Measurements from ENCODE around the gene NCAPD3.

Gene NCAPD3

DNA sequence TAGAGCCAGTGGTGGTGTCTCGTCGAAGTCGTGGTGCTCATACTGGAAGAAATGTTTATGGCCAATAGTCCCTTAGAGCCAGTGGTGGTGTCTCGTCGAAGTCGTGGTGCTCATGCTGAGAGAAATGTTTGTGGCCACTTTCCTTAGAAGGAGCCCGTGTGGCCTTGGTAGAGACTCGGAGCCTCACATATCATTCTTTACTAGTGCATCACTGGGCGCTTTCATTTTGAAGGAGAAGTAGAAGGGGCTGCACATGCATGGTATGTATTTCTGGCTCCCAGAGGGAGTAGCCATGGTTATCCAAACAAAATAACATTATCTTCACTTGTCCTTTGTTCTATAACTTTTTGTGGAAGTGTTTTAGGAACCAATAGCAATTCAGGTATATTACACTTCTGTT is 85.4 kb downstream of the NCAPD3 start:
- TF ChIP-seq, protein P1, sequence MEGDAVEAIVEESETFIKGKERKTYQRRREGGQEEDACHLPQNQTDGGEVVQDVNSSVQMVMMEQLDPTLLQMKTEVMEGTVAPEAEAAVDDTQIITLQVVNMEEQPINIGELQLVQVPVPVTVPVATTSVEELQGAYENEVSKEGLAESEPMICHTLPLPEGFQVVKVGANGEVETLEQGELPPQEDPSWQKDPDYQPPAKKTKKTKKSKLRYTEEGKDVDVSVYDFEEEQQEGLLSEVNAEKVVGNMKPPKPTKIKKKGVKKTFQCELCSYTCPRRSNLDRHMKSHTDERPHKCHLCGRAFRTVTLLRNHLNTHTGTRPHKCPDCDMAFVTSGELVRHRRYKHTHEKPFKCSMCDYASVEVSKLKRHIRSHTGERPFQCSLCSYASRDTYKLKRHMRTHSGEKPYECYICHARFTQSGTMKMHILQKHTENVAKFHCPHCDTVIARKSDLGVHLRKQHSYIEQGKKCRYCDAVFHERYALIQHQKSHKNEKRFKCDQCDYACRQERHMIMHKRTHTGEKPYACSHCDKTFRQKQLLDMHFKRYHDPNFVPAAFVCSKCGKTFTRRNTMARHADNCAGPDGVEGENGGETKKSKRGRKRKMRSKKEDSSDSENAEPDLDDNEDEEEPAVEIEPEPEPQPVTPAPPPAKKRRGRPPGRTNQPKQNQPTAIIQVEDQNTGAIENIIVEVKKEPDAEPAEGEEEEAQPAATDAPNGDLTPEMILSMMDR (IDR thresholded peaks at IDR 0.05; ENCODE audit: control extremely low read depth, extremely low read depth, low read depth, missing control alignments): no peak
- ChIA-PET CTCF (interaction anchor here (0.9 to 1.3 kb wide), 3 partner anchors 23 to 99 kb away, joined by 3 to 6 read pairs (median 3); no protein-coding TSS in a partner anchor), POLR2A (no interaction called here)
- DNase-seq (ENCODE audit: extremely low spot score): no peak

DNA sequence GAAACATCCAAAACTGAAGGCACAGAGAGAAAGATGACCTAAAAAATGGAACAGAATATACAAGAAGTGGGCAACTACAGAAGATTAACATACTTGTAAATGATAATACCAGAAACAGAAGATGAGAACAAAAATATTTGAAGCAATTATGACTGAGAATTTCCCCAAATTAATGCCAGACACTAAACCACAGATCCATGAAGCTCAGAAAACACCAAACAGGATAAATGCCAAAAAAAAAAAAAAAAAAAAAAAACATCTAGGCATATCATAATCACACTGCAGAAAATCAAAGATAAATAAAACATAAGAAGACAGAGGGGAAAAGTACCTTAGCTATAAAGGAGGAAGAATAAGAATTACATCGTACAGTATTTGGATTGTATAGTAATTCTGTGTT is 89.6 kb downstream of the NCAPD3 start:
- TF ChIP-seq, protein P1 (IDR thresholded peaks at IDR 0.05; ENCODE audit: control extremely low read depth, extremely low read depth, low read depth, missing control alignments): no peak
- CTCF ChIA-PET: interaction anchor here (0.9 to 3.7 kb wide), 2 partner anchors 84 to 206 kb away, joined by 3 to 12 read pairs; no protein-coding TSS in a partner anchor
- POLR2A ChIA-PET: no interaction called here
- no peak for DNase-seq (ENCODE audit: extremely low spot score)

DNA sequence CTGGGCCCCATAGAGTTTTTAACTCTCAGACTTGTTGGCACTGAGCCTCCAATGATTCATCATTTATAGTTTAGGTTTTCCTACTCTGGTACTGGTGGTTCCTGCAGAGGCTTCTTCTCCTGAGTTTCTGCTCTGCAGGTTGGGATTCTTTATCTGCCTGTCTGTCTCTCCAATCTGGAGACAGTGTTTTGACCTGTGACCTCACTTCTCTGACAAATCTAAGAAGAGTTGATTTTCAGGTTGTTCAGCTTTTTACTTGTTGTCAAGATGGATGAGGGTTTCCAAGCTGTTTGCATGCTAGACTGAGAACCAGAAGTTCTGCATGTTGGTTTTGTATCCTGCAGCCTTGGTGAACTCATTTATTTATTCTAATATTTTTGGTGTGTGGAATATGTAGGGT is 91.0 kb downstream of the NCAPD3 start:
- POLR2A ChIA-PET: no interaction called here

DNA sequence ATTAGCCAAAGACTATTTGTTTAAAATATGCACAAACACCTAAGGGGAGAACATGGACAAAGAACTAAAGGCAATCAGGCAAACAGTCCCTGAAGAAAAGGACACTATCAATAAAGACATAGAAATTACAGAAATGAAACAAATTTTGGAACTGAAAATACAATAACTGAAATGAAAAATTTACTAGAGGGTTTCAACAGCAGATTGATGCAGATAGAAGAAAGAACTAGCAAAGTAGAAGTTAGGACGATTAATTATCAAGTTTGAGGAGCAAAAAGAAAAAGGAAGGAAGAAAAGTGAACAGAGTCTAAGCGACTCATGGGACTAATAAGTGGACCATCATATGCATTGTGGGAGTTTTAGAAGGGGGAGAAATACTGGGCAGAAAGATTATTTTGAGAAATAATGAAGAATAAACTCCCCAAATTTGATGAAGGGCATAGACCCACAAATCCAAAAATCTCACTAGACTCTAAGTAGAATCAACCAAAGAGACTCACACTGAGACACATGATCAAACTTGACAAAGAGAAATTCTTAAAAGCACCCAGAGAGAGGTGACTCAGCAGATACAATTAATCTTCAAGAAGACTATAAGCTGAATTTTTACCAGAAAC is 92.0 kb downstream of the NCAPD3 start:
- TF ChIP-seq, protein P1 (IDR thresholded peaks at IDR 0.05; ENCODE audit: control extremely low read depth, extremely low read depth, low read depth, missing control alignments): no peak
- ChIA-PET POLR2A (no interaction called here), CTCF (no interaction called here)
- DNase-seq (ENCODE audit: extremely low spot score): no peak

More for the DNA sequence above, 91.0 kb downstream of the NCAPD3 start:
- no peak for DNase-seq (ENCODE audit: extremely low spot score)
- TF ChIP-seq, protein P1 (IDR thresholded peaks at IDR 0.05; ENCODE audit: control extremely low read depth, extremely low read depth, low read depth, missing control alignments): no peak
- CTCF ChIA-PET: no interaction called here

DNA sequence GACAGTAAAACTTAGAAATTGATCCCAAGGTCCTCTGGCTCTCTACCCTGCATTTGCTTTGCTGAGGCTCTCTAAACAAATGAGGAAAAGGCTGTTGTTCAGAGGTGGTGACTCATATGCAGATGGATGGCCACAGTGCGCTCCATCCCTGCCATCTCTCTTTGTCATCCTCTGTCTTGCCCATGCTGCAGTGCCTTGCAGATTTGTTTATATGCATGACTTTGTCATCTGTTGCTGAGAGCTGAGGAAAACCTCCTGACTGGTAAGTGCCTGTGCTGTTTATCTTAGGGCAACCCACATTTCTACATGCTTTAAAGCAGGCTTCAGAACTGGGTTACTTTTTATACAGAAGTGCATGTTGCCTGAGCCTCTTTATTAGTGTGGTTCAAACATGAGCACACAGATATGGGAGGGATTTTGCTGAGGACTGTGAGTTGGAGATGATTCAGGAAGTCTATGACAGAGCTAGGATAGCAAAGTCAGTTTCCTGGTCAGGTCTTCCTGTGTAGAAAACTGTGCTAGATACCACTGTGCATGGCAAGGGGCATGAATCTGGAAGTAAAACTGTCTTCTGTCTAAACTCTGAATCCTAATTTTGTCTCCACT is 97.4 kb downstream of the NCAPD3 start:
- ChIA-PET CTCF (interaction anchor here (1.6 kb wide), 1 partner anchor 10 kb away, joined by 3 read pairs; no protein-coding TSS in a partner anchor), POLR2A (no interaction called here)
- DNase-seq (ENCODE audit: extremely low spot score): no peak
- TF ChIP-seq, protein P1 (IDR thresholded peaks at IDR 0.05; ENCODE audit: control extremely low read depth, extremely low read depth, low read depth, missing control alignments): no peak

DNA sequence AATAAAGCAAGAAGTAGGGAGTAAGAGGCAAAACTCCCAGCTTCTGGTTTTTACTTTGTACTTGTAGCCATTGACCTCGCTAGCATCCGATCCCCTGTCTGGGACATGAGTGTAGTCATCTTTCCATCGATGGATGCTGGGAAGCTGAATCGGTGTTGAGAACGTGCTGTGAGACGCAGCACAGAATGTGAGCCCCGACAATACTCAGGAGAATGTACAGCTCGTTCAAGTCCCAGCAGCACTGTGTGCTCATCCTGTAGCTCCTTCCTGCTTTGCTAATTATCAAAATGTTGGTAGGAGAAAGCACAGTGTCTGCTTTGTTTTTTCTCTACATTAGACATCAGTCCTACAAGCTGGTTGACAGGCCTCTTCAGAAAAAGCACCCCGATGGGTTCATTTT is 98.3 kb downstream of the NCAPD3 start:
- DNase-seq (ENCODE audit: extremely low spot score): no peak
- ChIA-PET POLR2A (no interaction called here), CTCF (interaction anchor here (0.9 kb wide), 1 partner anchor 11 kb away, joined by 3 read pairs; no protein-coding TSS in a partner anchor)
- TF ChIP-seq, protein P1 (IDR thresholded peaks at IDR 0.05; ENCODE audit: control extremely low read depth, extremely low read depth, low read depth, missing control alignments): no peak

All from GM10248 (cell line).